Motor neuron (in vitro differentiated cells): ENCODE data around the gene UBE3C. TPM values are rescaled to one million over a fixed set of nuclear protein-coding genes. Genes with fewer than 3 reads are reported as not detected.

Experiments
- ATAC-seq, 8 experiments: fragments of 200-7000 bp; cut with Tn5 transposase; replicated peaks in 6 of 8; 2 replicates each; pipeline ENCODE4 v1.8.0; 2021; ENCODE audit warnings: mild to moderate bottlenecking in 8 of 8, moderate library complexity in 8 of 8
- H3K27ac ChIP-seq, 2 donors: fragments of 250-450 bp; sonication (Bioruptor Pico); 2 replicates each; pipeline ENCODE4 v1.9.0; 2021; ENCODE audit warnings: antibody characterized with exemption in 2 of 2, mild to moderate bottlenecking in 2 of 2, moderate library complexity in 1 of 2
- H3K4me1 ChIP-seq, 2 donors: fragments of 250-450 bp; sonication (Bioruptor Pico); replicated peaks in 1 of 2; 2 replicates each; pipeline ENCODE4 v1.6.1; 2021; ENCODE audit warnings: antibody characterized with exemption in 2 of 2, mild to moderate bottlenecking in 2 of 2, moderate library complexity in 1 of 2
- H3K4me3 ChIP-seq, 5 donors: fragments of 250-450 bp; sonication (Bioruptor Pico); 2 replicates each; pipeline ENCODE4 v1.9.0; 2021; ENCODE audit warnings: antibody characterized with exemption in 5 of 5, mild to moderate bottlenecking in 5 of 5, moderate library complexity in 4 of 5
- WGBS, 10 experiments: fragments of 450-650 bp; shearing (Covaris generic); methylation state at CpG; one replicate each; pipeline ENCODE4 v1.0.0; 2022; 5-methylcytosine and 5-hydroxymethylcytosine counted together
- in situ Hi-C, 9 experiments: fragments of 400-800 bp; cut with MboI; loops; one replicate each; pipeline ENCODE4 v1.15.0; 2021; ENCODE audit warnings: low sequenced_read_pairs in 9 of 9, low pct_unique_long_range_greater_than_20kb in 2 of 9; ENCODE audit not compliant: unreplicated experiment in 9 of 9
- total RNA-seq, 8 experiments: library from RNA; unstranded; fragments of 300-600 nt; gene quantifications; 2 replicates each; pipeline versions ENCODE4 v1.2.3 to v1.2.4, GENCODE V29; 2022

The UBE3C gene
- total RNA-seq, 8 experiments from 2014 or later = 21.8 to 111 (median 34.1) TPM

DNA sequence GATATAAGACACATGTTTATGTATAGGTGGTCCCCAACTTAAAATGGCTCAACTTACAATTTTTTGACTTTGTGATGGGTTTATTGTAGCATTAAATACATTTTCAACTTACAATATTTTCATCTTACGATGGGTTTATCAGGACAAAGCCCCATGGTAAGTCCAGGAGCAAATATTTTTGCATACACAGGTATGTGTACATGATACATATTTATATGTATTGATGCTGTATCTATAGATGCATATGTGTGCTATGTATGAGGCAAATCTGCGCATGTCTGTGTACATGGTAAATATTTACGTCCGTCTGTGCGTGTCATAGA is 664 bp upstream of the UBE3C start:
- Histone ChIP-seq H3K4me3 (peak overlapping the region; percentile 64 to 96 (median 70)), H3K4me1 (peaks cover 6 to 19% of the 10 kb centered on the region in 2 donors), H3K27ac (peak overlapping the region; percentile 82 to 97)
- WGBS, 10 experiments = 28 to 100% (median 69%) methylated on average over 1 to 4 of the region's 5 CpGs; no CpG with 5 or more reads in 4 of the 10 experiments
- no peak for ATAC-seq
- in situ Hi-C loops = loop anchor here in 2 of 9 experiments (25.0 kb wide), 2 partner anchors 101 to 176 kb away; no protein-coding TSS in a partner anchor

DNA sequence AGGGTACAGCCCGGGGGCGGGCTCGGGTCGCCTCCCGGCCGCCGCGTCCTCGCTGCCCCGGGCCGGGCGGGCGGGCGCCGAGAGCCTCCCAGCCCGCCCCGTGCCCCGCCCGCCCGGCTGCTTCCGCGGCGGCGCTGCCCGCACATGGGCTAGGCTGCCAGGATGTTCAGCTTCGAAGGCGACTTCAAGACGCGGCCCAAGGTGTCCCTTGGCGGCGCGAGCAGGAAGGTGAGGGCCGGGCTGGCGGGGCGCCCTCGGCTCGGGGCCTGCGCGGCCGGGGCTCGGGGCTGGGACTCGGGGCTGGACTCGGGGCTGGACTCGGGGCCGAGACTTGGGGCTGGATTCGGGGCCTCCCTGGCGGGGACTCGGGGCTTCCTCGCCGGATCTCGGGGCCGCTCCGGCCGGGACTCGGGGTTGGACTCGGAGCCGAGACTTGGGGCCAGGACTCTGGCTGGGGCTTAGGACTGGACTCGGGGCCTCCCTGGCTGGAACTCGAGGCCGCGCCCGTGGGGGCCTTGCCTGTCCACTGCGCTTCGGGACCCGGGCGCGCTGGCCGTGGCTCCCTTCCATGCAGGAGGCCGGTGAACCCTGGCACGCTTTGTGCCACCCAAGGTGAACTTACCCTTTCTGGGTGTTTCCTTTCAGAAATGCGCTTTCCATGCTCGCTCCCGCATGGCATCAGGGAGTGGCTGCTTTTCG is 534 bp downstream of the UBE3C start:
- H3K27ac ChIP-seq = peak overlapping the region; percentile 91 to 97
- peaks cover 6 to 19% of the 10 kb centered on the region in 2 donors for H3K4me1 ChIP-seq
- H3K4me3 ChIP-seq = peak overlapping the region; percentile 64 to 96 (median 70)
- WGBS, 10 experiments = 0% methylated on average over 1 to 4 of the region's 74 CpGs; no CpG with 5 or more reads in 7 of the 10 experiments
- ATAC-seq = peak; percentile 63 to 78 (median 69)
- in situ Hi-C loops = loop anchor here in 2 of 9 experiments (25.0 kb wide), 2 partner anchors 102 to 177 kb away; no protein-coding TSS in a partner anchor

DNA sequence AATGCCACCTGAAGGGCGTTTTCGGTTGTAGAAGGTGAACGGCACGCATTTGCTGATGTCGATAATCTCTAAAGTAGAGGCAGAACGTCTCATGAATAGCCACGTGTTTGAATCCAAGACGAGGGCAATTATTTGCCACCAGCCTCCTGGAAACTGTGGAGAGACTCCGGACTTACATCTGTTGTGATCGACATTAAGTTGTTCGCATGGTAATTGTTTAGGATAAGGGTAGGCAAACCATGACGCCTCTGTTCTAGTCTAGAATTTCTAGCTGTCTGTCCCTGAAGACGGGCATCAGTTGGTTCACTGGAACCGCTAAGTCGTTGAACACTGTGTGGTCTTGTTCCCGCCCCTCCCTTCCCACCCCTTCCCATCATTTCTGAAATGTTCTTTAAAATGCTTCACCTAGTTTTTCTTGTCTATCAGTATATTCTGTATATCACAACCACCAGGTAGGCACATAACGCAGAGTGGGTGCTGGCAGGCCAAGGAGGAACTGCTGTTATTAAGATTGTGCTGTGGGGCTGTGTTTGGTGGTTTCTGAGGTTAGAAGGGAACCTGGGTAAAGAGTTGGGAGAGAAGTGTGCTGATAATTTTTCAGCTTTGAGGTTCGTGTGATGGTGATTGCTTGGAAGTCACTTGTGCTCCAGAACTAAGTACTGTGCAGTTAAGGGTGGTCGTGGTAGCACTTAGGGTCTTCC is 1.2 kb downstream of the UBE3C start:
- Histone ChIP-seq H3K4me1 (peaks cover 6 to 19% of the 10 kb centered on the region in 2 donors), H3K27ac (peak overlapping the region; percentile 91 to 97), H3K4me3 (peak overlapping the region; percentile 64 to 96 (median 70))
- in situ Hi-C loops = loop anchor here in 2 of 9 experiments (25.0 kb wide), 2 partner anchors 103 to 178 kb away; no protein-coding TSS in a partner anchor
- ATAC-seq = no peak
- 0 to 40% (median 19%) methylated on average over 1 to 9 of the region's 19 CpGs for WGBS, 10 experiments

DNA sequence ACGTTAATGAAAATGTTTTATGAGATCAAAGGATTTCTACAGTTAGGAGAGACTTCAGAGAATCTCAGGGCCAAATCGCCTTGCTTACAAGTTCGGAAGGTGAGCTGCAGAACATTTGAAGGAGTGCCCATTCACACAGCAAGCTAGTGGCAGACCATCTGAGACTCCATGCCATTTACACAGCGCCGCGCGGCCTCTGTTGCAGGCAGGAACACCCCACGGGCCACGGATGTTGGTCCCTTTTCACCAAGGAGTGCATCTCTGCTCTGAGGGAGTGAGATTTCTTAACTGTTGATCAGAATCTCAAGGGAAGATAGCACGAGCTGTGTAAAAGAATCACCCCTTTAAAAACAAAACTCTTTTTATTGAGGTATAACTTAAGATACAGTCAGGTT is 1.8 kb downstream of the UBE3C start:
- H3K4me3 ChIP-seq = peak overlapping the region; percentile 64 to 96 (median 70)
- peaks cover 9 to 19% of the 10 kb centered on the region in 2 donors for H3K4me1 ChIP-seq
- H3K27ac ChIP-seq = no peak overlapping the region
- no peak for ATAC-seq
- 0 to 93% (median 67%) methylated on average over 1 to 6 of the region's 10 CpGs; no CpG with 5 or more reads in 1 of the 10 experiments for WGBS, 10 experiments
- in situ Hi-C loops = loop anchor here in 2 of 9 experiments (25.0 kb wide), 2 partner anchors 103 to 178 kb away; no protein-coding TSS in a partner anchor

DNA sequence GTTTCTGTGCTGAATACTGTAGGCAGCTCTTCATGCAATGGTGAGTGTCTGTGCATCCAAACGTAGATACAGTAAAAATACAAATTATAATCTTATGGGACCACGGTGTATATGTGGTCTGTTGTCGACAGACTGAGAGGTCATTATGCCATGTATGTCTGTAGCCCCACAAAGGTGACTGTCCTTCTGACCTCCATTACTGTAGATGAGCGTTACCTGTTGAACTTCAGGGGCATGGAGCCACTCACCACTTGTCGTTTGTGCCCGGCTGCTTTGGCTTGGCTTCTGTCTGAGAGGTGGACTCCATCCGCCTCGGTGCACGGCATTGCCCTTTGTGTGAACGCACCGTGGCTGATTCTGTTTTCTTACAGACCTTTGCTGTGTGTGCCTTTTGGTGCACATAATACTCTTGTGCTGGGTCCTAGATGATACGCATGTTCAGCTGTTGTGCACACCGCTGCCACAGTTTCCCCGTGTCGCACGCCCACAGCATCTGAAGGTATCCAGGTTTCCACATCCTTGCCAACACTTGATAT is 2.9 kb downstream of the UBE3C start:
- no peak overlapping the region for H3K4me3 ChIP-seq
- in situ Hi-C loops = loop anchor here in 2 of 9 experiments (25.0 kb wide), 2 partner anchors 104 to 179 kb away; no protein-coding TSS in a partner anchor
- no peak for ATAC-seq
- no peak overlapping the region for H3K27ac ChIP-seq
- WGBS, 10 experiments = 43 to 100% (median 98%) methylated on average over 1 to 11 of the region's 16 CpGs; no CpG with 5 or more reads in 2 of the 10 experiments
- peaks cover 9 to 19% of the 10 kb centered on the region in 2 donors for H3K4me1 ChIP-seq

DNA sequence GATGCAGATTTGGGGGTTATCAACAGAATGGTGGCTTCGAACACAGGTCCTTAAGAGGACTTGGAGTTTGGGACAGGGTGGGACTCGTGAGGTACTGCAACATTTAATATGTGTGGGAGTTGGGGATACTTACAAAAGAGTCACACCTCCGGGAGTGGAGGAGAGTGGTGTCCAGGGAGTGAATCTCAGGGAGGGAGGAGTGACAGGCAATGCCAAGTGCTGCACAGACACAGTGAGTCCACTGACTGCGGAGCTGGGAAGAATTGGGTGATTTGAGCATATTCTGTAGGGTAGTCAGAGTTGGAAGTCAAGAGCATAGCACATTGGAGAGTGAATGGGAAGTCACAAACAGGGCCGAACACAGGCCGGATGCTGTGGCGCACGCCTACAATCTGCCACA is 5.1 kb downstream of the UBE3C start:
- in situ Hi-C loops = loop anchor here in 2 of 9 experiments (25.0 kb wide), 2 partner anchors 106 to 181 kb away; no protein-coding TSS in a partner anchor
- ATAC-seq = no peak

DNA sequence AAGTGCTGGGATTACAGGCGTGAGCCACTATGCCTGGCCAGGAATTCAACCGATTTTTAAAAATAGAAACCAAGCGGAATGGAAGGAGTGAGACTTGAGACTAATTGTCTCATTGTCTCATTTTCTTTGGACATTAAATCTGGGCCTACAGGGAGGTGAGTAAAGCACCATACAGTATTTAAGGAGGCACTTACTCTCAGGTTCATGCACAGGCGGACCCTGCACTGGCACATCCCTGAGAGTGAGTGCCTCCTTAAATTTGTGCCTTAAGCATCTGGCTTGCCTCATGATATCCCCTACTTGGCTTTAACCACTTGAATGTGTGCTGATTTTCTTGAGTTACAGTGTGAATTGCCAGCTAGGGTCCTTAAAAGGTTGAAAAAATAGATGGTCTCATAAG is 10.6 kb downstream of the UBE3C start:
- no peak for ATAC-seq

More for the DNA sequence above, 5.1 kb downstream of the UBE3C start:
- H3K27ac ChIP-seq = no peak overlapping the region
- 65 to 100% (median 93%) methylated on average over 2 to 6 of the region's 8 CpGs; no CpG with 5 or more reads in 3 of the 10 experiments for WGBS, 10 experiments
- H3K4me3 ChIP-seq = no peak overlapping the region
- peaks cover 9 to 15% of the 10 kb centered on the region in 2 donors for H3K4me1 ChIP-seq

DNA sequence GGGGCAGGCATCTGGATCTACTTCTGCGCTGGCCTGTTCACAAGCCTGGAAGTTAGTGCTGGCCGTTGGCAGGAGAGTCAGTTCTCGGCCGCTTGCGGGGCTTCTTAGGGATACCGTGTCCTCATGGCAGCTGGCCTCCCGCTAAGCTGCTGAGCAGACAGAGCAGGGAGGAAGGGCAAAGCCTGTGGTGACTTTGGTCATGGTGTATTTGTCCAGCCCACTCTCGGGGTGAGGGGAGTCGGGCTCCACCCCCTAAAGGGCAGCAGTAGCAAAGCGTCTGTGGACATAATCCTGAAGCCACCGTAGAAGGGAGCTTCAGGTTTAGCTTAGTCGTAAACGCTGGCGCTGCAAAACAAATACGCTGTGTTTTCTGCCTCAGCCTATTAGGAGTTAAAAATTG is 12.2 kb downstream of the UBE3C start:
- 20 to 100% (median 46%) methylated on average over 1 to 15 of the region's 15 CpGs; no CpG with 5 or more reads in 1 of the 10 experiments for WGBS, 10 experiments
- ATAC-seq = peak in 7 of 8 experiments; percentile 31 to 88 (median 75)
- in situ Hi-C loops = no loop called here

More for the DNA sequence above, 10.6 kb downstream of the UBE3C start:
- 80 to 100% (median 87%) methylated on average over 1 to 4 of the region's 4 CpGs; no CpG with 5 or more reads in 2 of the 10 experiments for WGBS, 10 experiments
- in situ Hi-C loops = loop anchor here in 2 of 9 experiments (25.0 kb wide), 2 partner anchors 112 to 187 kb away; no protein-coding TSS in a partner anchor
- Histone ChIP-seq H3K27ac (no peak overlapping the region), H3K4me3 (no peak overlapping the region), H3K4me1 (peaks cover 21% of the 10 kb centered on the region in 2 donors)

DNA sequence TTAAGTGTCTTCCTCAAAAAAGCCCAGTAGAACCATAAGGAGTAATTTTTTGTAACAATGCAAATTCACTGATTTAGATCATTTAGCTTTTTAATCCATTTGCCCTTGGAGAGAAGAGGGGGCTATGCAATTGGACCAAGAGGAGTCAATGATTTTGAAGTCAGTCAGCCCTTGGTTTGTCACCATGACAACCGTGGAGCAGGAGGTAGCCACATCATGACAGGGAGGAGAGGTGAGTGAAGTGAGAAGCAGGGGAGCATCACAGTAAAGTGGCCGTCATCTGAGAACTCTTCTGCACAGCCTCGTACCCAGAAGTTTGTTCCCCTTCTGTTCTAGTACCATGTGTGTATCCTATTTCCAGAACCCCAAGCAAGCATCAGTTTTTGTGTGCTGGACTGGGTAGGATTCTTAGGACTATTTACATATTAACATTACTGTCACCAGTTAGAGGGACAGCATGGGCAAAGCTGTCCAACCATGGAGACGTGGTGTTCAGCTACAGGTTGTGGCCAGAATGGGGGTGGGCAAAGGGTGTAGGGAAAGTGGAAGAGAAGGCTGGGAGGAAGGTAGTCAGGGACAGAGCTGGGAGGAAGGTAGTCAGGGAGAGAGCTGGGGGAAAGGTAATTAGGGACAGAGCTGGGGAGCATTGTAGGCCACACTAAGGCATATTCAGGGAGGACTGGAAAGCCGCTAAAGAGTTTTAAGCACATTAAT is 13.1 kb downstream of the UBE3C start:
- WGBS, 10 experiments = 50 to 100% (median 86%) methylated on average over 1 to 5 of the region's 5 CpGs; no CpG with 5 or more reads in 1 of the 10 experiments
- in situ Hi-C loops = no loop called here
- H3K4me1 ChIP-seq = peaks cover 18 to 21% of the 10 kb centered on the region in 2 donors
- ATAC-seq = peak in 5 of 8 experiments; percentile 38 to 85 (median 77)
- no peak overlapping the region for H3K27ac ChIP-seq
- no peak overlapping the region for H3K4me3 ChIP-seq

More for the DNA sequence above, 12.2 kb downstream of the UBE3C start:
- peaks cover 18 to 21% of the 10 kb centered on the region in 2 donors for H3K4me1 ChIP-seq
- H3K27ac ChIP-seq = no peak overlapping the region
- H3K4me3 ChIP-seq = no peak overlapping the region

DNA sequence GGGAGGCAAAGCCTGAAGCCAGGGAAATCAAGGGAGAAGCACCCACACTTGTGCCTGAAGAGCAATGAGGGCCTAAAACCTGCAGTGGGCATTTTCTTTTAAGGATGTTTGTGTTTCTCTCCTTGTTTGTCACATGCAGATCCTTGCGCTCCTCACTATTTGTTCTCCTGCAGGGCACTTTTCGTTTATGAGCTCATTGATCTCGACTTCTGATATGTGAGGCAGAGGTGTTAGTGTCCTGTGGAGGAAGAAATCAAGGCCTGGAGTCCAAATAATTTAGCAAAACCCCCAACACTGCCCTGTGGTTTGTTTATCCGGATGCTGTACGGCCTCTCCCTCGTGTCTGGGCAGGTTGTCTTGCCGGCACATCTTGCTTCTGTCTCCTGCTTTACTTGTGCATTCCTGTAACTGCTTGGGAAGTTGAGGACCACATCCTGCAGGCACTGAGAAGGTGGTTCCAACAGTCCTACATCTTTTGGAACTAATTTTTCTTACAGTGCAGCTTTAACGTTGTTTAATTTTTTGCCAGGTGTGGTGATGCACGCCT is 13.7 kb downstream of the UBE3C start:
- Histone ChIP-seq H3K27ac (no peak overlapping the region), H3K4me3 (no peak overlapping the region), H3K4me1 (peaks cover 18 to 21% of the 10 kb centered on the region in 2 donors)
- ATAC-seq = no peak
- 80 to 100% (median 90%) methylated on average over 1 to 8 of the region's 9 CpGs; no CpG with 5 or more reads in 1 of the 10 experiments for WGBS, 10 experiments
- in situ Hi-C loops = no loop called here

DNA sequence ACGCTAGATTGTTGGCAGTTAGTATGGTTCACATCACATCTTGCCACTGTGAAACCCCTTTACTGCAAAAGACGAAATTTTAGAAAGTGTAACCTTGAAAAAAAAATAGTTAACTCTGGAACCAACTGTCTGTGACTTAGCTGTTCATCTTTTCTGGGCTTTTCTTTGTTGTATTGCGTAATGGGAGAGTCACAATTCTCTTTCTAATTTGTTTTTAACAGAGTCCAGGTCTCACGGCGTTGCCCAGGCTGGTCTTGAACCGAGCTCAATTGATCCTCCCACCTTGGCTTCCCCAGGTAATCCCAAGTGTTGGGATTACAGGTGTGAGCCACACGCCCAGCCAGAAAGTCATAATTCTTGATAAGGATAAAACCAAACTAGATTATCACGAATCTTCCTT is 14.5 kb downstream of the UBE3C start:
- Histone ChIP-seq H3K4me3 (no peak overlapping the region), H3K27ac (no peak overlapping the region), H3K4me1 (peaks cover 18 to 21% of the 10 kb centered on the region in 2 donors)
- in situ Hi-C loops = no loop called here
- ATAC-seq = no peak
- WGBS, 10 experiments = 71 to 100% (median 99%) methylated on average over 1 to 8 of the region's 8 CpGs; no CpG with 5 or more reads in 2 of the 10 experiments

DNA sequence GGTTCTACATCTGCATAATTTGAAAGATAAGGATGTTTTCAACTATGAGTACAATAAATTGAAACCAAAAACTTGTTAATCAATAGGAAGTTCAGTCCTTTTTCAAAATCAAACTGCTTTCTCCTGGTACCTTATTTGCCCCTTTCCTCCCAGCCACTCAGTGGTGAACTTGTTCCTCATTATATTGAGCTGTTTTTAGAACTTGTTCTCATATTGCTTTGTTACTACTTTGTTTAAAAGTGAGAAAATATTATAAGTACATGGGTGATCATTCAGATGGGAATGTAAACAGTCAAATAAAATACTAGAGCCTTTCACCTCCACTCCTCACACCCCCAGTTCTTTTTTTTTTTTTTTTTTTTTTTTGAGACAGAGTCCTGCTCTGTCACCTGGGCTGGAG is 17.2 kb downstream of the UBE3C start:
- no peak overlapping the region for H3K27ac ChIP-seq
- no peak for ATAC-seq

More for the DNA sequence above, 17.2 kb downstream of the UBE3C start:
- in situ Hi-C loops = no loop called here
- H3K4me3 ChIP-seq = no peak overlapping the region
- H3K4me1 ChIP-seq = peaks cover 11 to 13% of the 10 kb centered on the region in 2 donors
